Measurements from ENCODE around the gene NAGLU. TPM values are rescaled to one million over a fixed set of nuclear protein-coding genes. Genes with fewer than 3 reads are reported as not detected.

The NAGLU gene
- total and polyA plus RNA-seq, 2 of the 13 experiments (the other 11 are each of a cell fraction or from before 2014, with no cell fraction given): 28.2 to 40.1 TPM

DNA sequence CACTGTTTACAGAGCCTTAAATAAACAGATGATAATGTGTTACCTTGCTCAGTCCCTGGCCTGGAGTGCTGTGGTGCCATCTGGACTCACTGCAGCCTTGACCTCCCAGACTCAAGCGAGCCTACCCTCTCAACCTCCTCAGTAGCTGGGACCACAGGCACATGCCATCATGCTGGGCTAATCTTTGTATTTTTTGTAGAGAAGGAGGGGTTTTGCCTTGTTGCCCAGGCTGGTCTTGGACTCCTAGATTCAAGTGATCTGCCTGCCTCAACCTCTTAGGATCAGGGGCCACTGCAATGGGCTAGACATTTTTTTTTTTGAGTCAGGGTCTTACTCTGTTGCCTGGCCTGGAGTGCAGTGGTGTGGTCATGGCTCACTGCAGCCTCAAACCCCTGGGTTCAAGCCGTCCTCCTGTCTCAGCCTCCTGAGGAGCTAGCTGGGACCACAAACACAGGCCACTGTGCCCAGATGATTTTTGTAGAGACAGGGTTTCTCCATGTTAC, 5.0 kb upstream of the NAGLU start (continued):
- TF ChIP-seq TBP (CRISPR knock-in tag; IDR thresholded peaks at IDR 0.05) (no peak), MIER3 (CRISPR knock-in tag; IDR thresholded peaks at IDR 0.05; ENCODE audit: borderline replicate concordance) (peak; percentile 92), HOXD1 (CRISPR knock-in tag; IDR thresholded peaks at IDR 0.05) (0 out of 2 replicates have a peak, but pooled peaks have one; percentile 59), PCBP1 (IDR thresholded peaks at IDR 0.05; ENCODE audit: borderline replicate concordance, low read depth, low read length) (no peak), JUND (CRISPR knock-in tag; IDR thresholded peaks at IDR 0.05) (peak; percentile 77; the same call in 1 of the 2 replicates), ZSCAN9 (CRISPR knock-in tag; IDR thresholded peaks at IDR 0.05; ENCODE audit: borderline replicate concordance) (peak; percentile 98), ZNF280D (CRISPR knock-in tag; IDR thresholded peaks at IDR 0.05) (no peak), ZNF501 (CRISPR knock-in tag; IDR thresholded peaks at IDR 0.05) (no peak), PAF1 (CRISPR knock-in tag; IDR thresholded peaks at IDR 0.05) (no peak), ZNF737 (CRISPR knock-in tag; IDR thresholded peaks at IDR 0.05; ENCODE audit: borderline replicate concordance) (no peak), NFKB2 (CRISPR knock-in tag; IDR thresholded peaks at IDR 0.05; ENCODE audit: borderline replicate concordance) (0 out of 2 replicates have a peak, but pooled peaks have one; percentile 37), NCOA1 (CRISPR knock-in tag; IDR thresholded peaks at IDR 0.05) (no peak)
- TF ChIP-seq, protein P1, sequence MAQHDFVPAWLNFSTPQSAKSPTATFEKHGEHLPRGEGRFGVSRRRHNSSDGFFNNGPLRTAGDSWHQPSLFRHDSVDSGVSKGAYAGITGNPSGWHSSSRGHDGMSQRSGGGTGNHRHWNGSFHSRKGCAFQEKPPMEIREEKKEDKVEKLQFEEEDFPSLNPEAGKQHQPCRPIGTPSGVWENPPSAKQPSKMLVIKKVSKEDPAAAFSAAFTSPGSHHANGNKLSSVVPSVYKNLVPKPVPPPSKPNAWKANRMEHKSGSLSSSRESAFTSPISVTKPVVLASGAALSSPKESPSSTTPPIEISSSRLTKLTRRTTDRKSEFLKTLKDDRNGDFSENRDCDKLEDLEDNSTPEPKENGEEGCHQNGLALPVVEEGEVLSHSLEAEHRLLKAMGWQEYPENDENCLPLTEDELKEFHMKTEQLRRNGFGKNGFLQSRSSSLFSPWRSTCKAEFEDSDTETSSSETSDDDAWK (CRISPR knock-in tag; IDR thresholded peaks at IDR 0.05): no peak
- TF ChIP-seq, protein P2, sequence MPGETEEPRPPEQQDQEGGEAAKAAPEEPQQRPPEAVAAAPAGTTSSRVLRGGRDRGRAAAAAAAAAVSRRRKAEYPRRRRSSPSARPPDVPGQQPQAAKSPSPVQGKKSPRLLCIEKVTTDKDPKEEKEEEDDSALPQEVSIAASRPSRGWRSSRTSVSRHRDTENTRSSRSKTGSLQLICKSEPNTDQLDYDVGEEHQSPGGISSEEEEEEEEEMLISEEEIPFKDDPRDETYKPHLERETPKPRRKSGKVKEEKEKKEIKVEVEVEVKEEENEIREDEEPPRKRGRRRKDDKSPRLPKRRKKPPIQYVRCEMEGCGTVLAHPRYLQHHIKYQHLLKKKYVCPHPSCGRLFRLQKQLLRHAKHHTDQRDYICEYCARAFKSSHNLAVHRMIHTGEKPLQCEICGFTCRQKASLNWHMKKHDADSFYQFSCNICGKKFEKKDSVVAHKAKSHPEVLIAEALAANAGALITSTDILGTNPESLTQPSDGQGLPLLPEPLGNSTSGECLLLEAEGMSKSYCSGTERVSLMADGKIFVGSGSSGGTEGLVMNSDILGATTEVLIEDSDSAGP (CRISPR knock-in tag; IDR thresholded peaks at IDR 0.05; ENCODE audit: borderline replicate concordance): peak; percentile 86; the same call in 1 of the 2 replicates
- TF ChIP-seq, protein P3, sequence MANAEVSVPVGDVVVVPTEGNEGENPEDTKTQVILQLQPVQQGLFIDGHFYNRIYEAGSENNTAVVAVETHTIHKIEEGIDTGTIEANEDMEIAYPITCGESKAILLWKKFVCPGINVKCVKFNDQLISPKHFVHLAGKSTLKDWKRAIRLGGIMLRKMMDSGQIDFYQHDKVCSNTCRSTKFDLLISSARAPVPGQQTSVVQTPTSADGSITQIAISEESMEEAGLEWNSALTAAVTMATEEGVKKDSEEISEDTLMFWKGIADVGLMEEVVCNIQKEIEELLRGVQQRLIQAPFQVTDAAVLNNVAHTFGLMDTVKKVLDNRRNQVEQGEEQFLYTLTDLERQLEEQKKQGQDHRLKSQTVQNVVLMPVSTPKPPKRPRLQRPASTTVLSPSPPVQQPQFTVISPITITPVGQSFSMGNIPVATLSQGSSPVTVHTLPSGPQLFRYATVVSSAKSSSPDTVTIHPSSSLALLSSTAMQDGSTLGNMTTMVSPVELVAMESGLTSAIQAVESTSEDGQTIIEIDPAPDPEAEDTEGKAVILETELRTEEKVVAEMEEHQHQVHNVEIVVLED (CRISPR knock-in tag; IDR thresholded peaks at IDR 0.05; ENCODE audit: borderline replicate concordance): peak; percentile 56; the same call in 1 of the 2 replicates
- TF ChIP-seq, protein P4, sequence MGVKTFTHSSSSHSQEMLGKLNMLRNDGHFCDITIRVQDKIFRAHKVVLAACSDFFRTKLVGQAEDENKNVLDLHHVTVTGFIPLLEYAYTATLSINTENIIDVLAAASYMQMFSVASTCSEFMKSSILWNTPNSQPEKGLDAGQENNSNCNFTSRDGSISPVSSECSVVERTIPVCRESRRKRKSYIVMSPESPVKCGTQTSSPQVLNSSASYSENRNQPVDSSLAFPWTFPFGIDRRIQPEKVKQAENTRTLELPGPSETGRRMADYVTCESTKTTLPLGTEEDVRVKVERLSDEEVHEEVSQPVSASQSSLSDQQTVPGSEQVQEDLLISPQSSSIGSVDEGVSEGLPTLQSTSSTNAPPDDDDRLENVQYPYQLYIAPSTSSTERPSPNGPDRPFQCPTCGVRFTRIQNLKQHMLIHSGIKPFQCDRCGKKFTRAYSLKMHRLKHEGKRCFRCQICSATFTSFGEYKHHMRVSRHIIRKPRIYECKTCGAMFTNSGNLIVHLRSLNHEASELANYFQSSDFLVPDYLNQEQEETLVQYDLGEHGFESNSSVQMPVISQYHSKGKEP (CRISPR knock-in tag; IDR thresholded peaks at IDR 0.05): no peak
- TF ChIP-seq, protein P5, sequence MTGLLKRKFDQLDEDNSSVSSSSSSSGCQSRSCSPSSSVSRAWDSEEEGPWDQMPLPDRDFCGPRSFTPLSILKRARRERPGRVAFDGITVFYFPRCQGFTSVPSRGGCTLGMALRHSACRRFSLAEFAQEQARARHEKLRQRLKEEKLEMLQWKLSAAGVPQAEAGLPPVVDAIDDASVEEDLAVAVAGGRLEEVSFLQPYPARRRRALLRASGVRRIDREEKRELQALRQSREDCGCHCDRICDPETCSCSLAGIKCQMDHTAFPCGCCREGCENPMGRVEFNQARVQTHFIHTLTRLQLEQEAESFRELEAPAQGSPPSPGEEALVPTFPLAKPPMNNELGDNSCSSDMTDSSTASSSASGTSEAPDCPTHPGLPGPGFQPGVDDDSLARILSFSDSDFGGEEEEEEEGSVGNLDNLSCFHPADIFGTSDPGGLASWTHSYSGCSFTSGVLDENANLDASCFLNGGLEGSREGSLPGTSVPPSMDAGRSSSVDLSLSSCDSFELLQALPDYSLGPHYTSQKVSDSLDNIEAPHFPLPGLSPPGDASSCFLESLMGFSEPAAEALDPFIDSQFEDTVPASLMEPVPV (CRISPR knock-in tag; IDR thresholded peaks at IDR 0.05): peak; percentile 50; the same call in 1 of the 2 replicates

Data from HepG2 (cell line).